T-helper 17 cell (primary cell): ENCODE data around the gene HIPK2. TPM values are rescaled to one million over a fixed set of nuclear protein-coding genes. Genes with fewer than 3 reads are reported as not detected.
"Not testable (repeated sequence)": the region's sequence is repeated elsewhere in the genome, so short reads cannot be mapped to it uniquely, and the experiment has no call there.

Experiments
- ATAC-seq: fragments of 150-1000 bp; cut with Tn5 transposase; 2 replicates; pipeline ENCODE4 v1.10.0; 2021; ENCODE audit warnings: mild to moderate bottlenecking, moderate library complexity
- DNase-seq, 3 donors: peaks; one replicate each; pipeline versions ENCODE4 v3.0.0 to v3.0.0-alpha.2; 2020 to 2021
- H3K9me3 ChIP-seq: one replicate; pipeline ENCODE4 v1.7.0; 2013; ENCODE audit warnings: low read length, mild to moderate bottlenecking; ENCODE audit not compliant: control insufficient read depth, poor library complexity, severe bottlenecking
- H3K27ac Mint-ChIP-seq: one replicate; pipeline ENCODE4 v1.8.0; 2022; ENCODE audit warnings: mild to moderate bottlenecking, moderate library complexity, mixed read lengths
- H3K27me3 Mint-ChIP-seq: one replicate; pipeline ENCODE4 v1.8.0; 2022; ENCODE audit warnings: mixed read lengths
- H3K36me3 Mint-ChIP-seq: one replicate; pipeline ENCODE4 v1.8.0; 2022; ENCODE audit warnings: low read depth, mixed read lengths
- H3K4me1 Mint-ChIP-seq: one replicate; pipeline ENCODE4 v1.8.0; 2022; ENCODE audit warnings: mild to moderate bottlenecking, mixed read lengths
- H3K4me3 Mint-ChIP-seq: one replicate; pipeline ENCODE4 v1.8.0; 2022; ENCODE audit warnings: mild to moderate bottlenecking, moderate library complexity, mixed read lengths
- total RNA-seq, 4 donors: library from RNA in 2 of 4; stranded (reverse) in 2 of 4; gene quantifications; one replicate each; pipeline ENCODE4 v1.2.3 and lab custom pipeline; 2022 to 2026

Gene HIPK2
- total RNA-seq, 2 donors from 2014 or later: 36.9 to 42.9 TPM

DNA sequence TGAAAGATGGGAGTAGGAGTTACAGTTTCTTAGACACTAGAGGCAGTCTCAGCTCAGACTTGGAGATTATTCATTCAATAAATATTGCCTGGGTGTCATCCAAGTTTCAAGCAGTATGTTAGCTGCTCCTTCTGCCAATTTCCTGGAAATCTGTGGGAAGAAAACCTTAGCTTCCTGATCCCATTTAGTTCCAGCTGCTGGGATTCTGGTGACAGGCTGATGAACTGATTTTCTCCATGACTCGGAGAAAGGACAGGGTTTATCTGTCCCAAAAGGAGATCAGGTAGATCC is 158.5 kb downstream of the HIPK2 start:
- DNase-seq (no peak), ATAC-seq (no peak)
- no peaks in the 10 kb centered on the region for H3K9me3 ChIP-seq
- no peak overlapping the region for H3K4me3 Mint-ChIP-seq
- H3K27me3 Mint-ChIP-seq: no peaks in the 10 kb centered on the region
- H3K4me1 Mint-ChIP-seq: peaks cover 8% of the 10 kb centered on the region
- H3K27ac Mint-ChIP-seq: no peak overlapping the region
- H3K36me3 Mint-ChIP-seq: peaks cover 6% of the 10 kb centered on the region

- Mint-ChIP-seq H3K4me3 (peak overlapping the region; percentile 7), H3K36me3 (peaks cover 9% of the 10 kb centered on the region), H3K27me3 (no peaks in the 10 kb centered on the region), H3K4me1 (peaks cover 7% of the 10 kb centered on the region), H3K27ac (peak overlapping the region; percentile 6)
- peak; percentile 41 for ATAC-seq
- no peaks in the 10 kb centered on the region for H3K9me3 ChIP-seq
- DNase-seq: no peak
These were observed 159.1 kb downstream of the HIPK2 start for GRCh38 chr7:139618482-139619366.

DNA sequence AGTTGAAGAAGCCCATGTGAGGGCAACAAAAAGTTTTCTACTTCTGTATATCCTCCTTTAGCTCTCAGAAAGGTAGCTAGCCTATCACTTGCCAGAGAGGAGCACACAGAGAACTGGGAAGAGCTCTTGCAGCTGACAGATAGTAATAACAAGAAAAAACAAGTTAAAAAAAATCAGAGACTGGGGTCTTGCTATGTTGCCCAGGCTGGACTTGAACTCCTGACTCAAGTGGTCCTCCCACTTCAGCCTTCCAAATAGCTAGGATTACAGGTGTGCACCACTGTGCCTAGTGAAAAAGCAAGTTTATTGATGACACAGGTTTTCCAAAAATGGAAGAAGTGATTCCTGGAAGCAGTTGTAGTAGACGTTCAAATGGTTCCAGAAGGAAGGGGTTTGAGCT is 160.7 kb downstream of the HIPK2 start:
- ATAC-seq (no peak), DNase-seq (no peak)
- Mint-ChIP-seq H3K27ac (peak overlapping the region; percentile 82), H3K4me3 (no peak overlapping the region), H3K27me3 (no peaks in the 10 kb centered on the region), H3K36me3 (peaks cover 13% of the 10 kb centered on the region), H3K4me1 (peaks cover 5% of the 10 kb centered on the region)
- H3K9me3 ChIP-seq: no peaks in the 10 kb centered on the region

- Mint-ChIP-seq H3K36me3 (peaks cover 13% of the 10 kb centered on the region), H3K4me1 (peaks cover 5% of the 10 kb centered on the region), H3K27me3 (no peaks in the 10 kb centered on the region), H3K27ac (no peak overlapping the region), H3K4me3 (no peak overlapping the region)
- DNase-seq: no peak
- no peaks in the 10 kb centered on the region for H3K9me3 ChIP-seq
- ATAC-seq: no peak
These were observed 162.9 kb downstream of the HIPK2 start for GRCh38 chr7:139614886-139615285.

- no peak for ATAC-seq
- H3K9me3 ChIP-seq: no peaks in the 10 kb centered on the region
- Mint-ChIP-seq H3K36me3 (peaks cover 13% of the 10 kb centered on the region), H3K4me1 (peaks cover 5% of the 10 kb centered on the region), H3K27me3 (no peaks in the 10 kb centered on the region), H3K4me3 (no peak overlapping the region), H3K27ac (no peak overlapping the region)
- no peak for DNase-seq
These were observed 163.8 kb downstream of the HIPK2 start for GRCh38 chr7:139613971-139614411.

DNA sequence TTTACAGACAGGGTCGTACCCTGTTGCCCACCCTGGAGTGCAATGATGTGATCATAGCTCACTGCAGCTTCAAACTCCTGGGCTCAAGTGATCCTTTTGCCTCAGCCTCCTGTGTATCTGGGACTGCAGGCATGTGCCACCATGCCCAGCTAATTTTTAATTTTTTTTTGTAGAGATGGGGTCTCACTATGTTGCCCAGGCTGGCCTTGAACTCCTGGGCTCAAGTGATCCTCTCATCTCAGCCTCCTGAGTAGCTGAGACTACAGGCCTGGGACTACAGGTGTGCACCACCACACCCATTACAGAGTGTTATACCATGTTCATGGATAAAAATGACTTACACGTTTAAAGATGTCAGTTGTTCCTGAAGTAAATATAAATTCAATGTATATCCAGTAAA is 166.2 kb downstream of the HIPK2 start:
- peaks cover 19% of the 10 kb centered on the region for H3K36me3 Mint-ChIP-seq
- DNase-seq, H3K4me3 Mint-ChIP-seq, H3K27me3 Mint-ChIP-seq, H3K27ac Mint-ChIP-seq, ATAC-seq, H3K4me1 Mint-ChIP-seq, H3K9me3 ChIP-seq: not testable (repeated sequence)

DNA sequence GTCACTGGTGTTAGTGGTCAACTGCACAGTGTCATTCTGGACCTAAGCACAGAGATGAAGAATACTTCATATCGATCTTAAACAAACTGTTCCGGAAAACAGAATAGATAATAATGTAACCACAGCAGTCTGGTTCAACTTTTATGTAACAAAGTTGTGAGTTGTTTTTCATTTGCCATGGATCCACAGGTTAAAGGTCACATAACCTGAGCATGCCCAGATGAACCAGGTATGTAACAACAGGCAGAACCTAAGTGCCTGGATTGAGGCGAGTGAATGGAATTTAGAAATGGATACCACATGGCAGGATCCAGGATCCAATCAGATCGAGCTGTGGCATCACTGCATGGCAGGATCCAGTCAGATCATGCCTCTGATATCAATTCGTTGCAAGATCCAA is 167.2 kb downstream of the HIPK2 start:
- DNase-seq (no peak), ATAC-seq (no peak)
- Mint-ChIP-seq H3K4me1 (peaks cover 3% of the 10 kb centered on the region), H3K36me3 (peaks cover 16% of the 10 kb centered on the region), H3K27ac (no peak overlapping the region), H3K27me3 (no peaks in the 10 kb centered on the region), H3K4me3 (no peak overlapping the region)
- no peaks in the 10 kb centered on the region for H3K9me3 ChIP-seq

DNA sequence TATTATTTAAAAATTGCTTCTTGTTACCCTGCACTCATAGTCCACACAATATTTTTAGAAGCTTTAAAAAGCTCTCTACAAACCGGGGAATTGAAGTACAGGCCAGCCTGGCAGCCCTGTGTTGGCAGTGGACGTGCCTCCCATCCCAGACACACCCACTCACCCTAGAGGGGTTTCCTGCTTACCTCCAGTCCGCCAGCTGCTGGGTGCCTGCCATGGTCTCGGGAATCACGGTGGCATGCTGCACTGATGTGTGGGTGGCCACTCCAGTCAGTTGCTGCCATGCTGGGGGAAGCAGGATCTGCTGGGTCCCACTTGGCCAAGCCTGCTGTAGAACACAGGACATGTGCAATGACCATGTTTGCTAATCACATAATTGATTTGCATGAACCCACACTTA is 173.9 kb downstream of the HIPK2 start:
- no peaks in the 10 kb centered on the region for H3K9me3 ChIP-seq
- H3K4me1 Mint-ChIP-seq: no peaks in the 10 kb centered on the region
- no peak overlapping the region for H3K4me3 Mint-ChIP-seq
- ATAC-seq (no peak), DNase-seq (no peak)
- no peak overlapping the region for H3K27ac Mint-ChIP-seq
- peaks cover 12% of the 10 kb centered on the region for H3K36me3 Mint-ChIP-seq
- no peaks in the 10 kb centered on the region for H3K27me3 Mint-ChIP-seq

- H3K4me1 Mint-ChIP-seq: no peaks in the 10 kb centered on the region
- DNase-seq (no peak), ATAC-seq (no peak)
- H3K9me3 ChIP-seq: no peaks in the 10 kb centered on the region
- H3K36me3 Mint-ChIP-seq: peaks cover 12% of the 10 kb centered on the region
- no peaks in the 10 kb centered on the region for H3K27me3 Mint-ChIP-seq
- H3K27ac Mint-ChIP-seq: no peak overlapping the region
- H3K4me3 Mint-ChIP-seq: no peak overlapping the region
These were observed 174.5 kb downstream of the HIPK2 start for GRCh38 chr7:139603282-139603681.

GRCh38 chr7:139602143-139602722 is 175.6 kb downstream of the HIPK2 start:
- Mint-ChIP-seq H3K4me3 (no peak overlapping the region), H3K4me1 (no peaks in the 10 kb centered on the region), H3K27me3 (no peaks in the 10 kb centered on the region), H3K36me3 (peaks cover 11% of the 10 kb centered on the region), H3K27ac (no peak overlapping the region)
- DNase-seq (no peak), ATAC-seq (peak; percentile 72)
- H3K9me3 ChIP-seq: no peaks in the 10 kb centered on the region

DNA sequence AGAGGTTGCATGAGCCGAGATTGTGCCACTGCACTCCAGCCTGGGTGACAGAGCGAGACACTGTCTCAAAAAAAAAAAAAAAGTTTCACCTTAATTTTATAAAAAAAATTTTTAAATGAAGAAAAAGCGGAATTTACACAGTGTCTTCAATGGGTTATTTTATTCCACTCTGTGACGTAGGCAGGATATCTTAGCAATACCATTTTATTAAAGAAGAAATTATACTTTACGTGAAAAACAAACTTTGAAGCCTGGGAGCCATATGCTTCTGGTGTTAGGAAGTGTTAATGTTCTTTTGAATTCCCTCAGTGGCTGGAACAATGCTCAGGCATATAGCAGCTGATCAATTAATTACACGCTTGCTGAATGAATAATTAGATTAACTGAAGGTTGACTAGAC is 176.6 kb downstream of the HIPK2 start:
- Mint-ChIP-seq H3K4me3 (no peak overlapping the region), H3K27me3 (no peaks in the 10 kb centered on the region), H3K36me3 (peaks cover 5% of the 10 kb centered on the region), H3K27ac (no peak overlapping the region), H3K4me1 (no peaks in the 10 kb centered on the region)
- ATAC-seq (no peak), DNase-seq (no peak)
- no peaks in the 10 kb centered on the region for H3K9me3 ChIP-seq

DNA sequence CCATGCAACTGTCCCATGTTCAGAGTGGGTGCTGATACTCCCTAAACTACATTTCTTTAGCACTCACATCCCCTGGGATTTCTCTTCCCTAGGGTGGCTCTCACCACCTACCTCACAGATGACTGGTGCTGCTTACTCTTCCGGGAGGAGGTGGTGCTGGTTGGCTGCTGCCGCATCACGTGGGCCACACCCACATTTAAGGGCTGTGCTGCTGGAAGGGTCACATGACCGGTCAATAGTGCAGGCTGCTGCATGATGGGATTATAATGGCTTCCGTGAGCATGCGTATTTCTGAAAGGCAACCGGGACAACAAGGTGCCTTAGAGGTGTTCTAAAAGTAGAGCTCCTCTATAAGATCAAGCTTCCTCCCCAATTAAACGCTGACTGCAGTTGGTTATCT is 177.5 kb downstream of the HIPK2 start:
- H3K4me1 Mint-ChIP-seq: no peaks in the 10 kb centered on the region
- peak overlapping the region; percentile 66 for H3K27ac Mint-ChIP-seq
- no peak for ATAC-seq
- H3K36me3 Mint-ChIP-seq: peaks cover 5% of the 10 kb centered on the region
- no peaks in the 10 kb centered on the region for H3K9me3 ChIP-seq
- no peak overlapping the region for H3K4me3 Mint-ChIP-seq
- H3K27me3 Mint-ChIP-seq: no peaks in the 10 kb centered on the region
- DNase-seq: no peak

DNA sequence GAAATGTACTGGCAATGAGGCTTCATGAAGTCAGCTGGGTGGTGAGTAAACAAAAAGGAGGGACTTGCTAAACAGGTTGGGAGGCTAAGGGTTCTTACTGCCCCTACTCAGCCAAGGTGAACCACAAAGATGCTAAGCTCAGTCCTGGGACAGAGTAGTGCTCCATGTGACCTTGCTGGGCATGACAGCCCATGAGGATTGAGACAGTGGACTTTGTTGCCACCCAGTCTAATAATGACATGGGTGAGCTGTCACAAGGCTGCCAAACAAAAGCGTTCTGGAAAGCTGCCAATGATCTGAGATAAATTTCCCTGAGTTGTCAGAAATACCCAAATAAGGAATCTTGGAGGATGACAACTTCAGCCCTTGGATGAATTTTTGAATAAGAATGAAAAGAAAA is 179.2 kb downstream of the HIPK2 start:
- H3K27ac Mint-ChIP-seq: no peak overlapping the region
- H3K4me1 Mint-ChIP-seq: no peaks in the 10 kb centered on the region
- no peak for ATAC-seq

GRCh38 chr7:139597028-139597427 is 180.8 kb downstream of the HIPK2 start:
- DNase-seq (no peak), ATAC-seq (no peak)
- Mint-ChIP-seq H3K4me1 (no peaks in the 10 kb centered on the region), H3K27me3 (no peaks in the 10 kb centered on the region), H3K27ac (no peak overlapping the region), H3K4me3 (no peak overlapping the region), H3K36me3 (peaks cover 11% of the 10 kb centered on the region)
- H3K9me3 ChIP-seq: no peaks in the 10 kb centered on the region

More for the DNA sequence above, 179.2 kb downstream of the HIPK2 start:
- DNase-seq: no peak
- H3K36me3 Mint-ChIP-seq: peaks cover 11% of the 10 kb centered on the region
- no peaks in the 10 kb centered on the region for H3K27me3 Mint-ChIP-seq
- H3K4me3 Mint-ChIP-seq: no peak overlapping the region
- H3K9me3 ChIP-seq: no peaks in the 10 kb centered on the region
